Activated T-cell treated with anti-CD3 and anti-CD28 coated beads for 24 hours (primary cell): ENCODE results near the gene GCNT2.
"Not testable (repeated sequence)": the region's sequence is repeated elsewhere in the genome, so short reads cannot be mapped to it uniquely, and the experiment has no call there.

Source experiments
- DNase-seq: peaks from one replicate; pipeline ENCODE4 v3.0.0-alpha.2; 2020; ENCODE audit warnings: low read depth

Gene GCNT2

GRCh38 chr6:10612161-10612560, 91.0 kb downstream of the GCNT2 start:
- no peak for DNase-seq

GRCh38 chr6:10613077-10613476, 91.9 kb downstream of the GCNT2 start:
- no peak for DNase-seq

GRCh38 chr6:10613723-10614122, 92.6 kb downstream of the GCNT2 start:
- no peak for DNase-seq

- DNase-seq, result no peak
Measured at GRCh38 chr6:10615675-10616074, 94.5 kb downstream of the GCNT2 start.

GRCh38 chr6:10616266-10616665, 95.1 kb downstream of the GCNT2 start:
- not testable (repeated sequence) for DNase-seq

GRCh38 chr6:10617008-10617696, 96.0 kb downstream of the GCNT2 start:
- DNase-seq, result no peak

- no peak for DNase-seq
Measured at GRCh38 chr6:10618409-10618808, 97.3 kb downstream of the GCNT2 start.

- no peak for DNase-seq
Measured at GRCh38 chr6:10621213-10621612, 100.1 kb downstream of the GCNT2 start.

- no peak for DNase-seq
Measured at GRCh38 chr6:10621847-10622246, 100.7 kb downstream of the GCNT2 start.

- no peak for DNase-seq
Measured at GRCh38 chr6:10624836-10625235, 103.7 kb downstream of the GCNT2 start.

- DNase-seq, result no peak
Measured at GRCh38 chr6:10626154-10626741, 105.1 kb downstream of the GCNT2 start.

- no peak for DNase-seq
Measured at GRCh38 chr6:10627800-10628199, 106.6 kb downstream of the GCNT2 start.

GRCh38 chr6:10630178-10630577, 109.0 kb downstream of the GCNT2 start:
- DNase-seq, result no peak

GRCh38 chr6:10633216-10633615, 112.1 kb downstream of the GCNT2 start:
- DNase-seq, result no peak

- DNase-seq, result no peak
Measured at GRCh38 chr6:10640412-10640811, 119.3 kb downstream of the GCNT2 start.

- no peak for DNase-seq
Measured at GRCh38 chr6:10641528-10641927, 120.4 kb downstream of the GCNT2 start.

GRCh38 chr6:10643201-10643651, 122.1 kb downstream of the GCNT2 start:
- no peak for DNase-seq

GRCh38 chr6:10644225-10644624, 123.1 kb downstream of the GCNT2 start:
- no peak for DNase-seq

- no peak for DNase-seq
Measured at GRCh38 chr6:10655508-10656055, 134.4 kb downstream of the GCNT2 start.

- DNase-seq, result no peak
Measured at GRCh38 chr6:10658910-10659698, 138.0 kb downstream of the GCNT2 start.

- no peak for DNase-seq
Measured at GRCh38 chr6:10659699-10660348, 138.7 kb downstream of the GCNT2 start.
